RWPE1 (cell line): ENCODE data around the gene TACR1.
"Not testable (repeated sequence)": the region's sequence is repeated elsewhere in the genome, so short reads cannot be mapped to it uniquely, and the experiment has no call there.

Experiments used
- CTCF ChIA-PET: fragments of 350-600 bp; sonication (Branson Sonifier 250); formaldehyde crosslinking; extraction: SDS; loops from one replicate; lab custom pipeline; 2021; lab: Yijun Ruan, JAX
- POLR2A ChIA-PET: fragments of 400-600 bp; formaldehyde crosslinking; extraction: SDS; loops from one replicate; lab custom pipeline; 2020; ENCODE audit warnings: antibody characterized with exemption; ENCODE audit not compliant: low non-redundant PET; lab: Yijun Ruan, JAX
- DNase-seq: peaks from one replicate; pipeline ENCODE4 v3.0.0; 2012; ENCODE audit warnings: low spot score
- H3K27ac ChIP-seq: fragments of 450-650 bp; 2 replicates; pipeline ENCODE4 v1.5.1; 2017
- CTCF ChIP-seq: fragments of 450-650 bp; conservative IDR thresholded peaks from 2 replicates; pipeline ENCODE4 v1.5.1; 2017; ENCODE audit warnings: low read depth, mild to moderate bottlenecking

The TACR1 gene

GRCh38 chr2:75221862-75222261 lies 22.5 kb upstream of the TACR1 start:
- TF ChIP-seq CTCF, result no peak
- ChIA-PET POLR2A (no interaction called here), CTCF (interaction anchor here (0.6 kb wide), 1 partner anchor 630 kb away, joined by 5 read pairs; no protein-coding TSS in a partner anchor)
- no peak overlapping the region for H3K27ac ChIP-seq
- DNase-seq, result peak; percentile 17

- POLR2A ChIA-PET, DNase-seq, H3K27ac ChIP-seq: not testable (repeated sequence)
- CTCF ChIA-PET, result interaction anchor here (0.6 kb wide), 2 partner anchors 26 to 99 kb away, joined by 3 to 4 read pairs; no protein-coding TSS in a partner anchor
These were observed 19.9 kb upstream of the TACR1 start for GRCh38 chr2:75219213-75219612.

GRCh38 chr2:75211266-75211770 lies 12.0 kb upstream of the TACR1 start:
- TF ChIP-seq CTCF, result no peak
- no peak for DNase-seq
- POLR2A ChIA-PET, result no interaction called here
- CTCF ChIA-PET, result interaction anchor here (0.7 kb wide), 1 partner anchor 147 kb away, joined by 3 read pairs; no protein-coding TSS in a partner anchor
- H3K27ac ChIP-seq, result no peak overlapping the region

GRCh38 chr2:75210409-75210808 lies 11.1 kb upstream of the TACR1 start:
- no peak for TF ChIP-seq CTCF
- H3K27ac ChIP-seq, result no peak overlapping the region
- DNase-seq, result no peak
- POLR2A ChIA-PET, result no interaction called here
- CTCF ChIA-PET, result no interaction called here

- TF ChIP-seq CTCF, result no peak
- no peak overlapping the region for H3K27ac ChIP-seq
- ChIA-PET CTCF (no interaction called here), POLR2A (no interaction called here)
- DNase-seq, result no peak
These were observed 9.4 kb upstream of the TACR1 start for GRCh38 chr2:75208738-75209137.

GRCh38 chr2:75204833-75205232 lies 5.5 kb upstream of the TACR1 start:
- ChIA-PET CTCF (no interaction called here), POLR2A (no interaction called here)
- no peak for TF ChIP-seq CTCF
- H3K27ac ChIP-seq, result no peak overlapping the region
- no peak for DNase-seq

- H3K27ac ChIP-seq, result no peak overlapping the region
- ChIA-PET POLR2A (no interaction called here), CTCF (interaction anchor here (1.1 kb wide), 1 partner anchor 138 kb away, joined by 5 read pairs; no protein-coding TSS in a partner anchor)
- TF ChIP-seq CTCF, result no peak
- no peak for DNase-seq
These were observed 3.0 kb upstream of the TACR1 start for GRCh38 chr2:75202359-75202758.
